ENCODE measurements around the gene KLHL14.

GRCh38 chr18:32672398-32672797 lies 100.4 kb downstream of the KLHL14 start:
- TF ChIP-seq, protein P1, sequence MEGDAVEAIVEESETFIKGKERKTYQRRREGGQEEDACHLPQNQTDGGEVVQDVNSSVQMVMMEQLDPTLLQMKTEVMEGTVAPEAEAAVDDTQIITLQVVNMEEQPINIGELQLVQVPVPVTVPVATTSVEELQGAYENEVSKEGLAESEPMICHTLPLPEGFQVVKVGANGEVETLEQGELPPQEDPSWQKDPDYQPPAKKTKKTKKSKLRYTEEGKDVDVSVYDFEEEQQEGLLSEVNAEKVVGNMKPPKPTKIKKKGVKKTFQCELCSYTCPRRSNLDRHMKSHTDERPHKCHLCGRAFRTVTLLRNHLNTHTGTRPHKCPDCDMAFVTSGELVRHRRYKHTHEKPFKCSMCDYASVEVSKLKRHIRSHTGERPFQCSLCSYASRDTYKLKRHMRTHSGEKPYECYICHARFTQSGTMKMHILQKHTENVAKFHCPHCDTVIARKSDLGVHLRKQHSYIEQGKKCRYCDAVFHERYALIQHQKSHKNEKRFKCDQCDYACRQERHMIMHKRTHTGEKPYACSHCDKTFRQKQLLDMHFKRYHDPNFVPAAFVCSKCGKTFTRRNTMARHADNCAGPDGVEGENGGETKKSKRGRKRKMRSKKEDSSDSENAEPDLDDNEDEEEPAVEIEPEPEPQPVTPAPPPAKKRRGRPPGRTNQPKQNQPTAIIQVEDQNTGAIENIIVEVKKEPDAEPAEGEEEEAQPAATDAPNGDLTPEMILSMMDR (IDR thresholded peaks at IDR 0.05; ENCODE audit: extremely low read depth in 1 of 2, insufficient read depth in 1 of 2, low read depth in 1 of 2, low read length in 2 of 2), result no peak
- TF ChIP-seq POLR2A (IDR thresholded peaks at IDR 0.05; ENCODE audit: low read depth, low read length) (no peak), POLR2AphosphoS5 (IDR thresholded peaks at IDR 0.05; ENCODE audit: insufficient read depth, low read depth, low read length) (no peak), EZH2 (IDR thresholded peaks at IDR 0.05; ENCODE audit: borderline replicate concordance, low read depth, low read length, severe bottlenecking) (no peak), MAX (IDR thresholded peaks at IDR 0.05; ENCODE audit: insufficient read depth, insufficient read length) (no peak), MYC (IDR thresholded peaks at IDR 0.05; ENCODE audit: low read depth, low read length) (no peak), FOS (IDR thresholded peaks at IDR 0.05; ENCODE audit: borderline replicate concordance, insufficient read depth, low read length) (no peak), JUN (IDR thresholded peaks at IDR 0.05; ENCODE audit: borderline replicate concordance, insufficient read depth, insufficient read length, low read depth) (no peak)
